Testis (tissue), 3 donors: Measurements from ENCODE around the gene RASGRP3. TPM values are rescaled to one million over a fixed set of nuclear protein-coding genes. Genes with fewer than 3 reads are reported as not detected.

ENCODE experiments used
- DNase-seq: peaks from one replicate; pipeline ENCODE4 v3.0.0-alpha.2; 2019
- H3K27ac ChIP-seq, 2 donors: fragments of 200-600 bp; sonication (generic); one replicate each; pipeline ENCODE4 v1.5.1; 2019
- H3K27me3 ChIP-seq: fragments of 200-600 bp; sonication (generic); one replicate; pipeline ENCODE4 v1.5.1; 2019
- H3K36me3 ChIP-seq: fragments of 200-600 bp; sonication (generic); one replicate; pipeline ENCODE4 v1.5.1; 2017; ENCODE audit warnings: low read depth; ENCODE audit errors: missing control alignments
- H3K4me1 ChIP-seq: fragments of 200-600 bp; sonication (generic); one replicate; pipeline ENCODE4 v1.5.1; 2019
- H3K4me3 ChIP-seq, 2 donors: fragments of 200-600 bp; sonication (generic); one replicate each; pipeline ENCODE4 v1.5.1; 2017 to 2019
- H3K9me3 ChIP-seq: fragments of 200-600 bp; sonication (generic); one replicate; pipeline ENCODE4 v1.5.1; 2017
- CTCF ChIP-seq, 3 experiments: fragments of 450-650 bp in 2 of 3; fragments of 200-600 bp in 1 of 3; sonication (generic) in 1 of 3; IDR thresholded peaks; one replicate each; pipeline ENCODE4 v1.5.1; 2016 to 2019; ENCODE audit warnings: antibody characterized with exemption in 3 of 3, mild to moderate bottlenecking in 2 of 3, moderate library complexity in 1 of 3
- POLR2A ChIP-seq: fragments of 450-650 bp; IDR thresholded peaks from one replicate; pipeline ENCODE4 v1.6.1; 2017; ENCODE audit warnings: antibody characterized with exemption, mild to moderate bottlenecking, moderate library complexity
- WGBS, 2 donors: methylation state at CpG; one replicate each; pipeline ENCODE4 v1.1.5; 2018; 5-methylcytosine and 5-hydroxymethylcytosine counted together
- intact Hi-C: fragments of 100-400 bp; cut with DNase I; formaldehyde crosslinking; loops from one replicate; pipeline ENCODE4 v1.15.1; 2023; ENCODE audit warnings: low total_unique reads
- polyA plus RNA-seq: library from polyadenylated mRNA; stranded (reverse); fragments of 350-450 nt; fragmentation: Illumina TruSeq; extraction: RNeasy Lipid Tissue Mini Kit (QIAGEN cat#74804); gene quantifications from one replicate; pipeline ENCODE4 v1.2.3, GENCODE V29; 2014; ENCODE audit warnings: low read depth, low replicate concordance; ENCODE audit not compliant: insufficient read depth
- total RNA-seq, 2 donors: library from RNA; depleted of rRNA; stranded (reverse); fragments of >200 nt; gene quantifications; one replicate each; pipeline ENCODE4 v1.2.3, GENCODE V29; 2016

Gene RASGRP3
- total and polyA plus RNA-seq, 3 donors from 2014 or later: 2.8 to 26.3 (median 8.2) TPM

GRCh38 chr2:33531549-33532059, 55.2 kb downstream of the RASGRP3 start:
- intact Hi-C loops: no loop called here
- Histone ChIP-seq H3K27ac (no peak overlapping the region), H3K4me1 (no peaks in the 10 kb centered on the region), H3K27me3 (no peaks in the 10 kb centered on the region), H3K4me3 (no peak overlapping the region), H3K36me3 (no peaks in the 10 kb centered on the region), H3K9me3 (no peaks in the 10 kb centered on the region)
- 76 to 78% methylated on average over 3 of the region's 3 CpGs for WGBS, 2 donors
- DNase-seq: no peak
- TF ChIP-seq POLR2A (no peak), CTCF (IDR thresholded peaks at IDR 0.05) (no peak)

- Histone ChIP-seq H3K4me3 (no peak overlapping the region), H3K9me3 (no peaks in the 10 kb centered on the region), H3K4me1 (no peaks in the 10 kb centered on the region), H3K36me3 (no peaks in the 10 kb centered on the region), H3K27me3 (no peaks in the 10 kb centered on the region), H3K27ac (no peak overlapping the region)
- intact Hi-C loops: no loop called here
- 61 to 67% methylated on average over 8 of the region's 8 CpGs for WGBS, 2 donors
- no peak for DNase-seq
- no peak for TF ChIP-seq CTCF (IDR thresholded peaks at IDR 0.05)
- no peak for TF ChIP-seq POLR2A
These were observed 55.7 kb downstream of the RASGRP3 start for GRCh38 chr2:33532146-33532545.

- H3K27ac ChIP-seq: no peak overlapping the region
- no peaks in the 10 kb centered on the region for H3K4me1 ChIP-seq
- no peak for TF ChIP-seq POLR2A
- no peak for TF ChIP-seq CTCF (IDR thresholded peaks at IDR 0.05)
- intact Hi-C loops: no loop called here
- no peaks in the 10 kb centered on the region for H3K36me3 ChIP-seq
- 89 to 92% methylated on average over 2 of the region's 2 CpGs for WGBS, 2 donors
- H3K4me3 ChIP-seq: no peak overlapping the region
- no peak for DNase-seq
- no peaks in the 10 kb centered on the region for H3K27me3 ChIP-seq
- H3K9me3 ChIP-seq: no peaks in the 10 kb centered on the region
These were observed 56.5 kb downstream of the RASGRP3 start for GRCh38 chr2:33532966-33533365.

GRCh38 chr2:33535421-33535820, 59.0 kb downstream of the RASGRP3 start:
- intact Hi-C loops: no loop called here
- DNase-seq: no peak

More at GRCh38 chr2:33535421-33535820, 59.0 kb downstream of the RASGRP3 start:
- Histone ChIP-seq H3K9me3 (no peaks in the 10 kb centered on the region), H3K4me1 (no peaks in the 10 kb centered on the region), H3K27me3 (no peaks in the 10 kb centered on the region), H3K36me3 (no peaks in the 10 kb centered on the region), H3K4me3 (no peak overlapping the region), H3K27ac (no peak overlapping the region)
- 75 to 79% methylated on average over 3 of the region's 3 CpGs for WGBS, 2 donors
- TF ChIP-seq CTCF (IDR thresholded peaks at IDR 0.05): no peak
- TF ChIP-seq POLR2A: no peak
